K562 (cell line): ENCODE results near the gene CRYBG3. TPM values are rescaled to one million over a fixed set of nuclear protein-coding genes. Genes with fewer than 3 reads are reported as not detected.

ENCODE experiments used
- AFF4 ChIP-seq: sonication (generic); formaldehyde crosslinking; IDR thresholded peaks from 2 replicates; pipeline ENCODE4 v1.8.0; 2023; ENCODE audit warnings: mild to moderate bottlenecking, missing genetic modification reagents
- ASH1L ChIP-seq: fragments of 450-650 bp; IDR thresholded peaks from 2 replicates; pipeline ENCODE4 v1.6.1; 2018; ENCODE audit warnings: borderline replicate concordance, mild to moderate bottlenecking, low read depth; ENCODE audit not compliant: partially characterized antibody
- CBFA2T2 ChIP-seq: fragments of 450-650 bp; conservative IDR thresholded peaks from 2 replicates; pipeline ENCODE4 v1.6.1; 2017; ENCODE audit warnings: mild to moderate bottlenecking
- CBFA2T3 ChIP-seq: fragments of 450-650 bp; IDR thresholded peaks from 2 replicates; pipeline ENCODE4 v1.6.1; 2017
- MLX ChIP-seq, 2 experiments: fragments of 450-650 bp in 1 of 2; sonication (generic) in 1 of 2; formaldehyde crosslinking; conservative IDR thresholded peaks; 2 replicates each; pipeline versions ENCODE4 v1.4.0 to v1.8.1; 2020 to 2022; ENCODE audit warnings: mild to moderate bottlenecking in 1 of 2, missing genetic modification reagents in 1 of 2
- RFX1 ChIP-seq: fragments of 450-650 bp; IDR thresholded peaks from 2 replicates; pipeline ENCODE4 v1.6.1; 2016; ENCODE audit warnings: mild to moderate bottlenecking, moderate library complexity
- ZNF407 ChIP-seq: fragments of 450-650 bp; IDR thresholded peaks from 2 replicates; pipeline ENCODE4 v1.6.1; 2016; ENCODE audit warnings: low read depth
- polyA plus RNA-seq, 8 experiments: library from polyadenylated mRNA; depleted of rRNA in 4 of 8; stranded (reverse) in 5 of 8; unstranded in 3 of 8; fragments of >200 nt; fragmentation: Nextera tagmentation in 2 of 8; fragmentation: Illumina TruSeq in 1 of 8; extraction: Ambion mirVana in 2 of 8; extraction: Trizol in 1 of 8; gene quantifications; 2 replicates each; pipeline versions ENCODE4 v1.2.1 to v1.2.3, GENCODE V29; 2011 to 2014; ENCODE audit warnings: inconsistent platforms in 1 of 8, missing spikeins in 1 of 8
- total RNA-seq, 7 experiments: library from RNA; depleted of rRNA in 6 of 7; stranded (reverse); fragments of >200 nt in 6 of 7; fragmentation: Illumina TruSeq in 2 of 7; extraction: Trizol in 2 of 7; gene quantifications; 2 replicates each; pipeline versions ENCODE4 v1.2.1 to v1.2.3, GENCODE V29; 2011 to 2021; ENCODE audit warnings: low replicate concordance in 1 of 7
- TF ChIP-seq, protein P1 (sequence below): fragments of 450-650 bp; IDR thresholded peaks from 2 replicates; pipeline ENCODE4 v1.6.1; 2016; ENCODE audit warnings: low read depth, mild to moderate bottlenecking, moderate library complexity

CRYBG3 gene
- total and polyA plus RNA-seq, 9 of the 15 experiments (the other 6 are each of a cell fraction or from before 2014, with no cell fraction given) = 0.08 to 0.72 (median 0.18) TPM

DNA sequence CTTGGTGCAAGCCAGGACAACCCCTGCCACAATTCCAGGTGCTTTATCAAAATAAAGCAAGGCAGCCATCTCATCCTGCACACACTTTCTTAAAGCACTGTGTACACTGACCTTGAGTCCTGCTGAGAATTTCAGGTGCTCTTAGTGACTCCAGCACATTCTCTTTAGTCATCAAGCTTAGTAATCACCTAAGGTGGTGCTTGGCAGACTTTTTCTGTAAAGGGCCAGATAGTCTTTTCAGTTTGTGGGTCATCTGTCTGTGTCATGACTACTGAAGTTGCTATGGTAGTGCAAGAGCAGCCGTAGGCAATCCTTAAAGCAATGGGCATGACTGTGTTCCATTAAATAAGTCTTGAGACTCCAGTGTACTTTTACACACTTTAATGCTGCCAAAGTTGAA lies 114.0 kb downstream of the CRYBG3 start (continued):
- TF ChIP-seq AFF4 (CRISPR knock-in tag) (no peak), MLX (CRISPR knock-in tag; conservative IDR thresholded peaks at IDR 0.05) (no peak), CBFA2T2 (no peak; the same call in 1 of the 2 replicates), CBFA2T3 (peak; percentile 40), RFX1 (peak; percentile 19; the same call in 1 of the 2 replicates), ASH1L (no peak), ZNF407 (no peak)
- TF ChIP-seq, protein P1, sequence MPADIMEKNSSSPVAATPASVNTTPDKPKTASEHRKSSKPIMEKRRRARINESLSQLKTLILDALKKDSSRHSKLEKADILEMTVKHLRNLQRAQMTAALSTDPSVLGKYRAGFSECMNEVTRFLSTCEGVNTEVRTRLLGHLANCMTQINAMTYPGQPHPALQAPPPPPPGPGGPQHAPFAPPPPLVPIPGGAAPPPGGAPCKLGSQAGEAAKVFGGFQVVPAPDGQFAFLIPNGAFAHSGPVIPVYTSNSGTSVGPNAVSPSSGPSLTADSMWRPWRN = no peak
